Stimulated activated CD8-positive, alpha-beta memory T cell treated with anti-CD3 and anti-CD28 coated beads, Interleukin-4, amount 100 ng/mL, for 1 hour (primary cell): ENCODE measurements around the gene TEPSIN.

ENCODE experiments used
- DNase-seq, 2 donors: peaks; one replicate each; pipeline ENCODE4 v3.0.0-alpha.2; 2020; ENCODE audit warnings: low read depth in 2 of 2, low spot score in 1 of 2

Gene TEPSIN

DNA sequence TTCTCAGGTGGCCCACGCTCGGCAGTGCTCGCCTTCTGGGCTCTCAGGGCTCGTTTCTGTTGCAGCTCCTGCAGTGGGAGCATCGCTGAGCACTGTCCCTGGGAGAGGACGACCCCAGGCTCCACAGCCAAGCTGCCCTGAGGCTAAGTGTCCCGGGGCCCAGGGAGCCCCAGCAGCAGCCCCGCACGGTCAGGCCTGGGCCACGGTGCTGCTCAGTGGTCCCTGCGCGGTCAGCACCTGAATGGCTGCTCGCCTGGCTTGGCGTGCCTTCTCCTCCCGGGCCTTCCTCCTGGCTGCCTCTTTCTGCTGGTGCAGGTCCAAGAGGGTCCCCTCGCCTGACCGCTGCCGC, 39.4 kb downstream of the TEPSIN start:
- no peak for DNase-seq

DNA sequence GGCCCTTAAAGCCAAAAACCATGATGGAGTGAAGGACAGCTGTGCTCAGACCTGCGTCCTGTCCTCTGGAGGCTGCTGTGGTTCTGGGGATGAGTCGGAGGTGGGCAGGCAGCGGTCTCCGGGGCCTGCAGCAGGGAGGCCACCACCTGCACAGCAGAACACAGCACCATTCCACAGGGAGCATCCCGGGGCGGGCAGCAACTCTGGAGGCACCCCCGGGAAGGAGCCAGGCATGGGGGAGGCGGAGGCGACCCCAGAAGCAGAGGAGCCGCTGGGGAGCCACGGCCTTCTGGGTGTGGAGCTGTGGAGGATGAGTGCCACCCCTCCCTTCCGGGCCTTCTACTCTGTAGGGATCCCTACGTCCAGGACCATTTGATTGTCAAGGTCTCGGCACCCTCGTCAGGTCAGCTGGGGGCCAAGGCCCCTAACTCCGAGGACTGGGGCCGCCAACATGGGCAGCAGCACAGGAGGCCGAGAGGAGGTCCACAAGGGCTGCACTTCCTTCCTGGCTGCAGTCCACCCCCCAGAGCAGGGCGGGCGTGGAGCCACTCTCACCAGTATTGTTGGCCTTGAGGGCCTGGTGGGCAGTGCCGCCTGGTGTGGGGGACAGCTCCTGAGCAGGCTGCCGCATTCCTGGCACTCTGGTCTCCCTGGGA, 39.9 kb downstream of the TEPSIN start:
- DNase-seq = no peak

DNA sequence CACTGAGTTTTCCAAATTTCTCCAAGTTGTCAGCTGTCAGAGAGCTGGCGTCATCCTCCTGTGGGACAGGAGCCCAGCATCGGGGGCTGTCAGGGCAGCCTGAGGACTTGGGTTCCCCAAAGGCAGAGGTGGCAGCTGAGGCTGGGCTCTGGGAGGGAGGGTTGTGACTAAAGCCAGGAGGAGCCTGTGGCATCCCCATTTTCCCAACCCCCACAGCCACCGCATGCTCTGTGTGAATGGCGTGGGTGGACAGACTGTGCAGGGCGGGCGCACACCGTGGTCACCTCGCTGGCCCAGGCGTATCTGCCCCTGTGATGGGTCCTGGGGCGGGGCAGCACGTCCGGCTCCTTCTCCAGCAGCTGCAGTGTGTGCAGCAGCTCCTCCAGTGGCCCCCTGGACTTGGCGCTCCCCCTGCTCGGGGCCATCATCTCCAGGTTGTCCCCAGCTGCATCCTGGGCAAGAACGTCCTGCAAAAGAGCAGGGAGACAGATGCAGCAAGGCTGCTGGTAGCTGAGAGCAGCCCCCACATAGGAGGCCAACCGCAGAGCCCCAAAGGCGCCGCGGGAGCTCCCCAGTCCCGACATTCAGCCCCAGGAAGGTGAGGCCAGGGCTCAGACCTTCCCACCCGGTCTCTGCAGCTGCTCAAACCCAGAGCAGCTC, 40.9 kb downstream of the TEPSIN start:
- no peak for DNase-seq

DNA sequence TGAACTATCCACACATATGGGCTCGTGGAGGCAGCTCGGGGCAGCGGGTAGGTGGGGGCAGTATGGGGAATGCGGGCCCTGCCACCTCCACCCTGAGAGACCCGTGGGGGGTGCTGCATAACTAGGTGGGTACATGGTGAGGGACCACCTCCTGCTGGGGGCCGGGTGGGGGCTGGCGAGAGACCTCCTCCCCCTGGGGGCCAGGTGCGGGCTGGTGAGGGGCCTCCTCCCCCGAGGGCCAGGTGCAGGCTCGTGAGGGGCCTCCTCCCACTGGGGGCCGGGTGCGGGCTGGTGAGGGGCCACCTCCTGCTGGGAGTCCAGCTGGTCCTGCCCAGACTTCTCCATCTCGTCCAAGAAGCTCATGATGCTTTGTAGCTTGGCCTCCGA, 41.5 kb downstream of the TEPSIN start:
- no peak for DNase-seq

DNA sequence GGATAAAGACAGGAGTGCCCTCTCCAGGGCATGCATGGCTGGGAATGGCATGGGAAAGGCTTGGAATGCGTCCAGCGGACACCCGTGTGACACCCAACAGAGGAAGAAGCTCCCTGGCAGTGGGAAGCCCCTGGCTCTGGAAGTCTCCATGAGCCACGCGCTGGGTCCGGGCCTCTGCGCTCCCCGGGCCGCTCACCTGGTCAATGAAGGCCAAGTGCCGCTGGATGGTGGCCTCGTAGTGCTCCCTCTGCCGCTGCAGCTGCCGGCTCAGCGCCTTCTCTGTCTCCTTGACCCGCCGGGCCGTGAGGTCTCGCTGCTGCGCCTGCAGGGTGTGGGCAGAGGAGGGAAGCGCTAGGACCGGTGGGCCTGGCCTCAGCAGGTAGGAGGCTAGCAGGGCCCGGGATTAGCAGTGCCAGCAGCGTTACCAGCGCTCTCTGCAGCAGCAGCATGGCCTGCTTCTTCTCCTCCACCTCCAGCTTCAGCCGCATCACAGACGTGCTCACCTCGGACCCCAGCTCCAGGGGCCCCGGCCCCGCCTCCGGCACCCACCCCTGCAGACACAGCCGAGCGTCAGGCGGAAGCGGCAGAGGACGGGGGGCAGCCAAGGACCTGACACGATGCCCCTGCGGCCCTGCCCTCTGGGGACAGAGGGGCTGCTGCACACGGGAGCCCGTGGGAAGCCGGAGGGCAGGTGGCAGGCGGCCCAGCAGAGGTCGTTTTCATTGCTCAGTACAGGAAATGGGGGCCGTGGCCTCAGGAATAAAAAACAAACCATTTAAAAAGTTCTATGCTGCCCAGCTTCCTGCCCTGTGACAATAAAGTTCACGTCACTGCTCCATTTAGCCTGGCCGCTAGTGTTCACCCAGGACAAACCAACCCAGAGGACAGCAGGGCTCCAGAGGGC, 42.1 kb downstream of the TEPSIN start:
- DNase-seq = no peak

DNA sequence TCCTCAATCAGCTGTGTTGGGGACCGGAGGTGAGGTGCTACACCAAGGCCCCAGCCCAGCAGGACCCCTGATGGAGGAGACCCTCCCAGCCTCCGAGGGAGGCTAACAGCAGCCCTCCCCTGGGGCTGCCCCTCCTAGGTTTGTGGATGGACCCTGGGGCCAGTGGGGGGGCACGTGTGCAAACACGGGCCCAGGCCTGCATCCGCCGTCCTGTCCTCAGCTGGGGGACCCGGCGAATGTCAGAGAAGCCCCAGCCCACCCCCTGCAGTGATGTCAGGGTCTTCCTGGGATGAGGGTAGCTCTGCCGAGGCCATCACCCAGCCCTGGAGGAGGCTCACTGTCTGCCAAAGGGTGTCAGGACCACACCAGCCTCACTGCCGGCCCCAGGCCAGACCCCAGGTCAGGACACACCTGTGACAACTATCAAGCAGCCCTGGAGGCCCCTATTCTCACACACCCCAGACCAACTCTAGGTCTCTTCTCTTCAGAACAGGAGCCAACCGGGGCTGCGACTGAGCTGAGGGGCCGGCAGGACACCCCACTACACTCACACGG, 42.8 kb downstream of the TEPSIN start:
- DNase-seq = no peak

DNA sequence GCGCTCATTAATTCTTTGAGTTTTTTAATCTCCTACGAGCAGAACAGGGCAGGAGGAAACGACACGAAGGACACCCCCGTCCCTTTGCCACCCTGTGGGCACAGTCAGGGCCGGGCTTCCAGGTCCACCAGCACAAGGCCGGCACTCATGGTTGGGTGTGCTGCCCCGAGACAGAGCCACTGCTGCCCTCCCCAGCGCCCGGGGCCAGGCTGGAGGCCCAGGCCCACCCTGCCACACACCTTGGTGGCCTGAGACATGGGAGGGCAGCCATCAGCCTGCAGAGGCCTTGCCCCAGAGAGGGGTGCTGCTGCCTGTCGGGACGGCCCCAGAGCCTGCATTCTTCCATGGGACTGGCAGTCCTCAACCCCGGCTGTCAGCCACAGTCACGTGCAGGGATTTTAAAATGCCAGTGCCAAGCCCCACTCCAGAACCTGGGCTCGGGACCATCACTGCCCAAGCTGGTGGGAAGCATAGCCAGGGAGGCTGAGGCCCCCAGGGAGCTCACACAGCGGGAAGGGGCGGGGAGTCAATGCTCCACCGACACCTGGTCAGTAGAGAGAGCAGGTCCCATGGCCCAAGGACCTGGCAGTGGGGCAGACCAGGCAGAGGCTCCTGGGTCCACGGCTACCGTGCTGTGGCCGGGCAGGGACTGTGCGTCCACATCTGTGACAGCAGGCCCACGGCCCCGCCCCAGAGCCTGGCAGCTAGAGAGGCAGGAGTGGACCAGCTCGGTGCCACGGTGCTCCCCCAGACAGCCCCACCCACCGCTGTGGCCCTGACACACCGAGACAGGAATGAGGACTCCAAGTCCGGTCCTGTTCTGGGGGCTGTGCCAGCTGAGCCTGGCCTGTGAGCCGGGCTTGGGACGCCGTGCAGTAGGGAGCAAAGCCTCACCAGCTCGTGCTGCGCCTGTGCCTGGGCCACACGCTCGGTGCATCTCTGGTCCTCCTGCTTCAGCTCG, 43.6 kb downstream of the TEPSIN start:
- no peak for DNase-seq

DNA sequence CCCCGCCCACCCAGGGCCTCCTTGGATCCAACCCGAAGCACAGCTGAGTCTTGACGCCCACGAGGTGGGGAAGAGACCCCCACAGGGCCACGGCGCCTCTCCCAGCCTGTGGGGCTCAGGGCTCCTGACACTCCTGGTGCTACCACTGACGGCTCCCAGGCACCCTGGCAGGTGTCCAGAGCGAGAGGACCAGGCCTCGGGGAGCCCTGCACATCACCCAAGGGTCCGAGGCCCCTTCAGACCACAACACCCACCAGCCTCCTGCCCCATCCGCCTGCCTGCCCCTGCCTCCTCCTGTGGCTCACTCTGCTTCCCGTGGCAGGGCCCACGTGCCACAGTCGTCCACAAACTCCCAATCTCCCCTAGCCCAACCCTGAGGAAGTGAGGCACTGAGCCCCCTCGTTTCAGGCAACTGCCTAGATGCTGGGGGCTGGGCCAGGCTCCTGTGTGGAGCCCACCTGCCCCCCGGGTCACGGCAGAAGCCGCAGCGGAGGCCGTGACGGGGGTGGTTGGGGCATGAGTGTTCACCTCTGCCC, 44.6 kb downstream of the TEPSIN start:
- DNase-seq = no peak

DNA sequence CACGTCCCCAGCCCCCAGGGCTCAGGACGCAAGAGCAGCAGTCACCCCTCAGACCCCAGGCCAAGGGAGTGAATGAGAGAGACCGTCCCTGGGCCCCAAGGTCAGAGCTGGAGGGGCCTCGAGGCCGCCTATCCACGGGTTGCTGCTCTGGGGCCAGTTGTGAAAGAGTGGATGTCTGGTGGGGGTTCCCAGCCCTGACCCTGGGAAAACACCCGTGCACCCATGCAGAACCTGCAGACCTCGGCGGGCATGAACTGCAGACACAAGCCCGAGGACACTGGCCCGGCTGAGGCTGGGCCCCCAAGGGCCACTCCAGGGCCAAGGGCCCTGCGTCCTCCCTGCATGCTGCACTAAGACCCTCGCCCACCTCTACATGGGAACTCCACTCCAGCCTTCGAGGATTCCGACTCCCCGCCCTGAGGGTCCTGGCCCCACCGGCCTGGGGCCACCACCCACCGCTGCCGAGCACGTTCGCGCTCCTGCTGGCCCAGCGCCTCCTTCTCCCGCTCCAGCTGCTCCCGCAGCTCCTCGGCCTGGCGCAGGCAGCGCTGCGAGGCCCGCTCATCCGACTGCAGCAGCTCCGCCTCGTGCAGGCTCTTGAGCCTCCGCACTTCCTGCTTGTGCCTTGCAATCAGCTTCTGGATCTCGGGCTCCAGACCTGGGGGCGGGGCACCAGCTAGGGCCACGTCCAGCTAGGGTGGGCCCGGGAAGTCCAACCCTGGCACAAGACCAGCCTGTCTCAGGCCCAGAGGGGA, 45.2 kb downstream of the TEPSIN start:
- DNase-seq = no peak

DNA sequence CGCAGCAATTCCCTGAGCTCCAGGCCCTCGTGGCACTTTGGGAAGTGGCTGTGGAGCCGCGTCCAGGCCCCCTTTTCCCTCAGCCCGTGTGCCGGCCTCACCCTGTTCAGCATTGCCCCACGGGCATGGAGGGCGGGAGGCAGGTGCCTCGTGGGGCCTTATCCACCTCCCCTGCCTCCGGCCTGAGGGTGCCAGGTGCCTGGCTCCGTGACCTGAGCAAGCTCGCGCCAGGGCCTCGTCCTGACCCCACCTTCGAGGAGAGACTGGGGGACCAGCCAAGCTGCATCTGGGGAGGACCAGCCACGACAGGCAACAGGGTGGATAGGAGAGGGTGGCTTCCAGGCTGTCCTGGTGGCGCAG, 45.8 kb downstream of the TEPSIN start:
- DNase-seq = no peak

DNA sequence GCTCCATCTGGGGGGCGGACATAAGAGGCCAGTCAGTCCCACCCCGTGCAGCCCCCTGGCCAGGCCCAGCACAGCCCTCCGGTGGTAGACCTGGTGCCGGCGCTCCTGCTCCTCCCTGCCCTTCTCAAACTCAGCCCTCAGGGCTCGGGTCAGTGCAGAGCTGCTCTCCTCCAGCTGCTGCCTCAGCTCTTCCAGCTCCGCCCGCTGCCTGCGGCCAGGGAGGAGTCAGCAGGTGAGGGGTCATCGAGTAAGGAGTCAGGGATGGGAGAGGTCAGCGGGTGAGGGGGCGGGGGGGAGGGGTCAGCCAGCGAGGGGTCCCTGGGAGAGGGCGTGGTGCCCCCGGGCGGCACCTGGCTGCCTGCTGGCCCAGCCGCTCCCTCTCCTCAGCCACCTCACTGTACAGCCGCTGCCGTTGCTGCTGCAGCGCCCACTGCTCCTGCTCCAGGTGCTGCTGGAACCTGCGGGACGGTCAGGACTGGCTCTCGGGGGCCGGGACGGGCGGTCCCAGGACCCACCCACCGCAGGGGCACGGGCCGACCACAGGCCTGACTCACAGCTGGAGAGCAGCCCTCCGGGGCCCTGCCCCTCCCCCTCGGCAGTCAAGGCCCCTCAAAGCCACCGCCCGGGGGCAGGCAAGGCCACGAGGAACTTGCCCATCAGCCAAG, 46.3 kb downstream of the TEPSIN start:
- no peak for DNase-seq

DNA sequence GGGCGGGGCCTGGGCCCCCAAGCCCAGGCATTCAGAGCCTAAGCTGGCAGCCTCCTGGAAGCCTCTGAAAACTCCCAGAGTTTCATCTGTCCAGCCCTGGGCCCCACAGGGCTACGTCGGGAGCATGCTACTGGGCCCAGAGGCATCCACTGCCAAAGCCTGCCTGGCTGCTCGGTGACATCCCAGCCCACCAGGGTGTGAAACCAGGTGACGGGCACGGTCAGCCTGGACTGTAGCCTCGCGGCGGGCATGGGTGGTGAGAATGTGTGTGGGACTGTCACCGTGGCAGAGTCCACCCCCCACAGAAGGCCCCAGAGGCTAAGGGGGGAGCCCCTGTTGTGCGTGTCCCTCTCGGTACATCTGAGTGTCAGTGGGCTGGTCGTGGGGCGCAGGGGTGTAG, 47.2 kb downstream of the TEPSIN start:
- no peak for DNase-seq

DNA sequence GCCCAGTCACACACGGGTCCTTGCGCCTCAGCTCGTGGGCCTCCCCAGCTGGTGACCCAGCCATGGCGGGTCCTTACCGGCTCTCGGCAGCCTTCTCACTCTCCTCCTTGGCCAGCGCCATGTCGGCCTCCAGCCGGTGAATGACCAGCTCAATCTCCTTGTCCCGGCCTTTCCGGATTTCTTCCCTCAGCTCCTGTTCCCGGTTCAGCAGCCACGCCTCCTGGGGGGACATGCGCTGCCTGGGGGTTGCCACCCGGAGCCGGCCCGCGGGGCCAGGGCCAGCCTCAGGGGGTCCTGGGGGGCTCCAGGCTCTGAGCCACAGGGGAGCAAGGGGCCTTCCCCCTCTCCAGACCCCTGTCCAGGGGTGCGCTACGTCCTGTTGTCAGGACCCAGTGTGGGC, 47.7 kb downstream of the TEPSIN start:
- no peak for DNase-seq

DNA sequence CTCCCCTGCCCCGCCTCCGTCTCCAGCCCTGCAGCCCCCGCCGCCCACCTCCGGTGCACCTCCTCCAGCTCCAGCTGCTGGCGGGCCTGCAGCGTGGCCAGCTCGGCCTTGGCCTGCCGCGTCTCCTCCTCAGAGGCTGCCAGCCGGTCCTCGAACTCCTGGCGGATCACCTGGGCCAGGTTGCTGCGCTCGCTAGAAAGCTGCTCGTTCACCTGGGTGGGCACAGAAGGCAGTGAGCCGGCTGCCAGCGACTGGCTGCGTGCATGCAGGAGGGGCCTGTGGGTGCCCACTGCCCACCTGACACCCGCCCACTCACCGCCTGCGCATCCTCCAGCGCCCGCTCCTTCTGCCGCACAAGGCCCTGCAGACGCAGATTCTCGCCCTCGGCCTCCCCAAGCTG, 48.3 kb downstream of the TEPSIN start:
- no peak for DNase-seq

DNA sequence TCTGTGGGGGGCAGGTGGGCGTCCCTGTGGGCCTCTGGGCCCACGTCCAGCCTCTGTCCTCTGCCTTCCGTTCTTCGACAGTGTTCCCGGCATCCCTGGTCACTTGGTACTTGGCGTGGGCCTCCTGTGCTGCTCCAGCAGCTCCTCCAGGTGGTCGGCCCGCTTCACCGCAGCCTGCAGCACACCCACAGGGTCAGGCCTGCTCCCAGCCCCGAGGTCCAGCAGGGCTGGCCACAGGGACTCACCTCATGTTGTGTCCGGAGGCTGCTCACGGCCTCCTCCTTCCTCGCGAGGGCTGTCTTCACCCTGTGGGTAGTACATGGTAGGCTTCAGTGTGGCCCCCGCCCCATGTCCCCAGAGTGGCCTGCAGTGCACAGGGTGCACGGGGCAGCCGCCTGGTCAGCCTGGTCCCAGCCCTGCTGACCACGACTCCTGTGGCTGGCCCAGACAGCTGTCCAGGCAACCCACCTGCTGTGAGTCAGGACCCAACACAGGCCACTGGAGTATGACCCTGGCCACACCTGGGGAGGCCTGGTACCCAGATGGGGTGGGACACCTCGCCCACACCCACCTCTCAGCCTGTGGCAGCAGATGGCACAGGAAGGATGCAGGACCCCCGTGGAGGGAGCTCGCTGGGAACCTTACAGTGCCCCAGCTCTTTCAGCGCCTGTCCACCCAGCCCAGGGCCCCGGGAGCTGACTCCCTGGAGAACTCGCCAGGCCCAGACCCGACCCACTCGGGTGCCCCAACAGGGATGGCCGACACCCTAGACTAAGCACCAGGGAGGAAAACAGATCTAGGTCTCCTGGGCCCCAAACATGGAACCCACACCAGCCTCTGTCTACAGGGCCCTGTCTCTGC, 49.0 kb downstream of the TEPSIN start:
- DNase-seq = no peak

DNA sequence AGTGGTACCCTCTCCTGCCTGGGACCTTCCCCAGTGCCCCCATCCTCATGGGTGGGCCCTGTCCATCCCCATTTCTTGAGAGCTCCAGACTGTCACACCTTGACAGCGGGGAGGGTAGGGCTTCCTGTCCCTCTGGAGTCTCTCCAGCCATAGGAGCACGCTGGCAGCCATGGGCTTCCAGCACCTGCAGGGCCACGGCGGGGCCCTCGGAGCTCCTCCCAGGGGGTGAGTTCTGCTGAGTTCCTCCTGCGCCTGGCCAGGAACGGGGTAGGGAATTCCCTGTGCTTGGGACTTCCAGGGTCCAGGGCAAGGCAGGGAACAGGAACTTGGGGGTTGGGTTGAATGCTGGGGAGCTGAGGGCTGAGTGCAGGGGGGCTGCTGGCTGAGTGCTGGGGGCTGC, 49.8 kb downstream of the TEPSIN start:
- no peak for DNase-seq

DNA sequence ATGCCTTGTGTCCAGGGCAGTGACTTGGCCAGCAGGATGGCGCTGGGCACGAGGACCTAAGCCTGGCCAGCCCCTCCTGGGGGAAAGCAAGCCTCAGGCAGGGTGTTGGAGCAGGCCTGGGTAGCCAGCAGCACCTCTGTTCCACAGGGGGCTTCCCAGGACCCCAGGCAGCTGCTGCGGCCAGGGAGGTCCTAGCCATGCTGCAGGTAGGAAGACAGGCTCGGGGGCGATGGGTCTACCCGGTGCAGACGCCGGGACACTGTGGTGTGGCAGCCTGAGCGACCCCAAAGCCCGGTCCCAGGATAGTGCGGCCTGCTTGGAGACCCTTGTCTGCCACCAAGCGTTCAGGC, 50.4 kb downstream of the TEPSIN start:
- no peak for DNase-seq
